NCI-H2107 (cell line): ENCODE measurements around the gene LBX1.

Source experiments
- DNase-seq: peaks from one replicate; lab custom pipeline; 2025; lab: John Stamatoyannopoulos, UW

LBX1 gene

DNA sequence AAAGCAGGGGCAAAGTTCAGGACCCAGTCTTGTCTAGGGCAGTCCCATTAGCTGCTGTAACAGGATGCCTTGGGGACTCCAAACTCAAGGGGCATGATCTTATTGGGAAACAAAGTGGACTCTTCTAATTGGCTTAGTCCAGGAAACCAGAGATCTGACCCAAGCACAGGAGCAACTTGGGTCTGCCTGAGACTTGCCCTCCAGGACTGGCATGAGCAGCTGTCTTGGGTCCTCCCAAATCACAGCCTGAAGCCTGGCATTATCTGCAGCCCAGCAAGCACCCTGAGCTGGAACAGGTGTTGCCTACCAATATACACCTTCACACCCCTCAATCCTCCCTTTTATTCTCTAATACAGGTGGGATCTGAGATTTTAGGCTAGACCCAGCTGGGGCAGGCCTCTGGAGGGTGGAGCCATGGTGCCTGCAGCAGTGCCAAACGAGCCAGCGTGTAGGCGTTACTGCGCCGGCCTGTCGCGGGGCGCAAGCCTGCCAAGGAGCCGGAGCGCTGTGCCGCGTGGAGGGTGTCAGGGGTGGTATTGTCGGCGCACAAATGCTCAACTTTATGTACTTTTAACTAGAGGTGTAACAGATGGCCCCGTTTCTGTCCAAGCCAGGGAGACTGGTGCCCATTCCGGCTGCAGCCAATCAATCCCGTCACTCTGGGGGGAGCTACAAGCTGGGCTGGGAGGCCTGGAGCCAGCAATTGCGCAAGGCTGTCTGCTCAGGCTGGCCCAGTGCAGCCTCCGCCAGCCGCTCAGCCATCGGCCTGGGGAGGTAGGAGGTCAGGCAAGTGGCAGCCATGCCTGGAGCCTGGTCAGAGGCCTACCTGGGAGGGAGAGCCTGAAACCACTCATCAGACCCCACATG, 12.8 kb upstream of the LBX1 start:
- DNase-seq, result no peak

DNA sequence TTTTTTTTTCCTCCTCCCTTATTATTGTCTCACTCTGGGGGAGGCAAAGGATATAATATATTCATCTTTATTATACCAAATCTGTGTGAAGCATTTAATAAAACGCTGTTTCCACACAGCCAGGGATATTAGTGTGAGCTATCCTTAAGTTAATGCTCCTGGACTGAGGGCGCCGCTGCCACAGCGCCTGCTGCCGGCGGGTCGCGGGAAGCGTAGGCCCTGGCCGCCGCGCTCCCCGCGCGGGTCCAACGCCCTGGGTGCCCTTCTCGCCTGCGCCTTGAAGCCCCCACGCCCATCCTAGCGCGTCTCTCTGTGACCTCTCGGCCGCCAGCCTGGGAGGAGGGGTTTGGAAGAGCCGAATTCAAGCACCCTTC, 9.5 kb upstream of the LBX1 start:
- no peak for DNase-seq

DNA sequence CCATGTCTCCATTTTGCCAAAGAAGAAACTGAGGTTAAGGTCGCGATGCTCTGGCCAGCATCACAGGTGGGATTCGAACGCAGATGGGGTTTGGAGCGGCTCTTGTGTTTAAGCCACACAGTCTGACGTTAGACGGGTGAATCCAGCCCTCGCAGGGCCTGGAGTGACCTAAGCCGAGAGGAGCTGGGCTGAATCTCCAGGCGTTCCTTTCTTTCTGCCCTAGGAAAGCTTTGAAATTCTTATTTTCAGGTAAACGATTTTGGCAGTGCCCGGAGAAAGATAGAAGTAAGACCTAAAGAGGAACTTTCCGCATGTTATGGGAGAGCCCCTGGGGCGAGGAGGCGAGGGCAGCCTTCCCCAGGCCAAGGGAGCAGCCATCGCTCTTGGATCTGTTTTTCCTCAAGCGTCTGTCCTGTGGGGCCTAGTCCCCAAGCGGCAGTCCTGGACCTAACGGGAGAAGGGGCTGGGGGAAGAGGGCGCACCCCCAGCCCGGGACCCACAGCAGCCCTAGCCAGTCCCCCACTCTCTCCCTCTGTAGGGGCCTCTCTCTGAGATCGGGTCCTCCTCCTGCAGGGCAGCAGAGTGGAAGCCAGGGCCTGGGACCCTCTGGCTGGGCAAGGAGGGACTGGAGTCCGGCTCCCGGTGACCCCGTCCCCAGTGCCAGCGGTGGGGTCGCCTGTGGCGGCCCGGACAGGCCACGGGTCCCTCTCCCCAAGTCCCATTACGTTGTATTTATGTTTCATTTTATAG, 8.9 kb upstream of the LBX1 start:
- no peak for DNase-seq

- no peak for DNase-seq
These were observed 8.1 kb upstream of the LBX1 start for GRCh38 chr10:101237081-101237981.

DNA sequence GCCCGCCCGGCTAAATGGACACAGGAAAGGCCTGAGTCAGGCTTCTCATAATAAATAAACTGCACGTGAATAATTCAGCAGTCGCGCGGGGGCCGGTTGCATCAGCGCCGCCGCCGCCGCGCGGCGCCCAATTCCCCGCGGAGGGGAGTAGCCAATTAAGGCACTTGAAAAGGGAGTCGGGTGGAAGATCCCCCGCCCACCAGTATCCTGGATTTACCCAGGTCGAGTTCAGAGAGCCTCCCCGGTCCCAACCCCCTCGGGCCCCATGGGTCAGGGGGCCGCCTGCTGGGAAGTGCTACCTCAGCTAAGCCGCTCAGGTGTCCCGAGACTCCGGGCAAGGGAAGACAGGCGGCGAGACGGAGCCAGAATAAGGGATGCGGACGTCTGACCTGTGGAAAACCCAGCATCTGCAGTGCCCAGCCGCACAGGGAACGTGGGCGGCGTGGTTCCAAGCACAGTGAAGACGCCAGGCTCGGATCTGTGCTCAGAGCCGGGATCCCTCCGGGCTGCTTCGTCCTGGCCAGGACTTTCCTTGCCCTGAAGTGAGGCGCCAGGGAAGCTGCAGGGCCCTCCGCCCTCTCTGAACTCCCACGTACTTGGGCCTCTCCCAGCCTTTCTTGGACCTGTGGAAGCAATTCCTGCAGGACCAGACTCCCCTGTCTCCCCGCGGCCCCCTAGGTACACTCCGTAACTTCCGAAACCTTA, 7.3 kb upstream of the LBX1 start:
- no peak for DNase-seq

GRCh38 chr10:101235766-101236165, 6.5 kb upstream of the LBX1 start:
- DNase-seq, result no peak

DNA sequence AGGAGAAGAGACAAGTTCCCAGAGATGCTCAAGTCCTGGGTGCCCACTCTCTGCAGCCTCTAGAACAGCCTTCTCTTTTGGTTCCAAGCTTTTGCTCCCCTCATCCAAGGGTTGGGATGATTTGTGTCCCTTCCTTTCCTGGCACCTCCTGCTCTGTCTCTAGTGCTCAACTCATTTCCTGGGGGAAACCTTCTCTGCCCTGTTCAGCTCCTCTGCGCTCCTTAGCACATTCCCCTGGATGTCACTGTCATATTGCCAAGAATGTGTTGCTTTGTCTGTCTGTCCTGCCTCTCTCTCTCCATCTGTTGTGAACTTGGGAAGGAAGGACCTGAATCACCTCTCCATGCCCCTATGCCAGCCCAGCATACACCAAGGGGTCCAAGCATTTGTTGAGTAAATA, 5.1 kb upstream of the LBX1 start:
- no peak for DNase-seq

DNA sequence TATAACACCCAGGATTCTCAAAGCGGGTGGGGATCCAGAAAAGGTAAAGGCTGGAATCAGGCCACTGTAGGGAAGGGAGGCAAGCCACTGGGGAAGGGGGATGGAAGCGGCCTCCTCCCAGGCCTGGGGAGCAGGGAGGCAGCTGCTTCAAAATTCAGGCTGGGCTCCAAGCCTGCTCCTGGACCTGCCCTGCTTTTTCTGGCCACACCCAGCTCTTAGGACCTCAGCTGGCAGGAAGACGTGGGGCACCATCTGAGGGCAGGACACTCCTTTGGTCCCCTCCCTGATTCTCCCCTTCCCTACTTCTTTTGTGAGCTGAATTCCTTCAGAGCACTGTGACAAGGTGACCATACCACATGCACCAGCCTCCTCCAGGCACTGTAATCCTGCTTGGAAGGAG, 4.6 kb upstream of the LBX1 start:
- no peak for DNase-seq

DNA sequence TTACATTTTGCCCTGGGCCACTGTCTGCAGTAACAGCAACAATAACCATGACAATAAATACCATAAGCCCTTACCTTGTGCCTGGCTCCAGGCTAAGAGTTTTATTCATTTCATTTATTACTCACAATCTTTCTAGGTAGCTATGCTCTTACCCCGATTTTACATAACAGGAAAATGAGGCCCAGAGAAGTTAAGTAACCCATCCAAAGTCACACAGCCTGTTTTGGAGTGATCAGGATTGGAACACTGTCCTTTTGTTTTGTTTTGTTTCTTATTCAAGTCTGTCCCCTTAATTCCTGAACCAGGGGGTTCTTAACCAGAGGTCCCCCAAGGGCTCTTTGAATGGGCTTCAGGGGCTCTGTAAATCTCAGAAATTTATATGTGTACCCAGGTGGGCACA, 4.2 kb upstream of the LBX1 start:
- no peak for DNase-seq

- DNase-seq, result no peak
These were observed 2.8 kb upstream of the LBX1 start for GRCh38 chr10:101231912-101232689.

GRCh38 chr10:101231092-101231491, 1.8 kb upstream of the LBX1 start:
- no peak for DNase-seq

- DNase-seq, result no peak
These were observed 1.1 kb upstream of the LBX1 start for GRCh38 chr10:101230183-101230917.

GRCh38 chr10:101228966-101229265, 347 bp downstream of the LBX1 start:
- no peak for DNase-seq

GRCh38 chr10:101228153-101228965, 904 bp downstream of the LBX1 start:
- DNase-seq, result no peak

DNA sequence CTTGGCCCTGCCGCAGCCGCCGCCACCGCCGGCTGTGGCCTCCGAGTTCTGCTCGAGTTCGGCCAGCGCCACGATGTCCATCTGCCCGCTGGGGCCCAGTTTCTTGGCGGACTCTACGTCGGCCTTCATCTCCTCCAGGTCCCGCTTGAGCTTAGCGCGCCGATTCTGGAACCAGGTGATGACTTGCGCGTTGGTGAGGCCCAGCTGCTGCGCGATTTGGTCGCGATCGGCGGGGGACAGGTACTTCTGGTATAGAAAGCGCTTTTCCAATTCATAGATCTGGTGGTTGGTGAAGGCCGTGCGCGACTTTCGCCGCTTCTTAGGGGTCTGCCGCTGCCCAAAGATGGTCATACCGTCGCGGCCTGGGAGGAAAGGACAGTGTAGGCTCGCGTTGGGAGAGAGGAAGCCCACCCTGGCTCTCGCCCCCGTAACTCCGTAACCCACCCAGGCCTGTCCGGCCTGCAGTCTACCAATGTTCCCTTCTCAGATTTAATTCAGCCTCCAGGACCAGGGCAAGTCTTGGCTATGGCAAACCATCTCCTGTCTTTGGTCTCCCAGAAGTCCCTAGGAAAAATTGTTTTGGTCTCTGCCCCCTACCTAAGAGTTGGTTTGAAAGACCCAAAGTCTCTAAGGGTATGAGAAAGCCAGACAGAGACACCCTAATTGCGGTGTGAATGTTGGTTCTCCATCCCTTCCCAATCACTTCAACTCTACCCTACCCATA, 1.7 kb downstream of the LBX1 start:
- DNase-seq, result no peak

DNA sequence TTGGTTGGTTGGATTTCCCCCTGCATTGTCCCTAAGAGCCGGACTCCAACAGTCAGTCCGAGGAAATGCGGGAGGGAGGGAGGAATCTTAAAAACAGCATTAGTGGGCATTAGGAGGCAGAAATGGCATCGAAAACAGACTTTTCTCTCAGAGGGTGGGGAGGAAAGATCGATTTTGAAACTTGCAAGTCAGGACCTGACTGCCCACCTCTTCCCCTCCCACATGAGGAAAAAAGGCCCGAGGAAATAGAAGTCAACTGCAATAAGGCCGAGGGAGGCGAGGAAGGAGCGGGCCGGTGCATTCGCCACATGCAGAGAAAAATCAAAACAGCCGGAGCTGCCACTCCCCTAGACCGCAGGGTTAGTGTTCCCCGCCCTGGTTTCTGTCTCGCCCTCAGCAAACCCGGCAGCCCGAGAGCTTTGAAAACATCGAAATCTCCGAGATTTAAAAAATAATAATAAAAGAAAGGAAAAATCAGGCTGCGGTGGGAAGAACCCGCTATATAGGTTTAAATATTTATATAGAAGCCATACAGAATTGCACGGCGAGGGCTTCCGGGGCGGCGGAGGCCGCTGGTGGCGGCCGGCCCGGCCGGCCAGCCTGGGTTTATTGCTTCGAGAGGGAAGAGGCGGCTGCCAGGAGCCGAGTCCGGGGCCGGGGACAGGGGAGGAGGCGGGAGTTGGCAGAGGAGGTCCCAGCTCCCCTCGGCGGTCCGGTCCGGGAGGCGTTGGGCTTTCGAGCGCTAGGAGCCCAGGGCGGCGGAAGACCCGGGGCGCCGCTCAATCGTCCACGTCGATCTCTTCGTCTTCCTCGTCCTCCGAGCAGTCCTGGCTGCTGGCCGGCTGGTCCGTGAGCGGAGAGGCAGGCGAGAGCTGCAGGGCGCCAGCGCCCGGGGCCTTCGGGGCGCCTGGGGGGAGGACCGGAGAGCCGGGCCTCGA, 2.5 kb downstream of the LBX1 start:
- DNase-seq, result no peak

- no peak for DNase-seq
These were observed 3.3 kb downstream of the LBX1 start for GRCh38 chr10:101225846-101226421.
